SK-N-MC (cell line): ENCODE results near the gene MAGEB10.

Source experiments
- EZH2 ChIP-seq: fragments of 200-600 bp; sonication (generic); IDR thresholded peaks from one replicate; pipeline ENCODE4 v1.6.1; 2017; ENCODE audit warnings: antibody characterized with exemption
- FOXP2 ChIP-seq: optimal IDR thresholded peaks from 2 replicates; pipeline ENCODE3; 2011; ENCODE audit warnings: mild to moderate bottlenecking, moderate library complexity; ENCODE audit not compliant: insufficient read depth; ENCODE audit errors: extremely low read length, control extremely low read depth
- POLR2AphosphoS5 ChIP-seq: IDR thresholded peaks from 2 replicates; pipeline ENCODE4 v1.6.1; 2012; ENCODE audit warnings: mild to moderate bottlenecking, low read depth, low read length, borderline replicate concordance

- TF ChIP-seq POLR2AphosphoS5 (no peak), EZH2 (no peak), FOXP2 (no peak)
Observed at GRCh38 chrX:27767387-27767786, 40.4 kb upstream of the MAGEB10 start.
